ENCODE data around the gene ATF3. TPM values are rescaled to one million over a fixed set of nuclear protein-coding genes. Genes with fewer than 3 reads are reported as not detected.

ATF3 gene
- total RNA-seq, 1 experiment from 2014 or later, result 43.2 TPM

GRCh38 chr1:212574732-212575131, 33.8 kb upstream of the ATF3 start:
- Histone ChIP-seq H4K20me1 (ENCODE audit: insufficient read depth) (no peaks in the 10 kb centered on the region), H3K36me3 (ENCODE audit: control insufficient read depth in 1 of 2, insufficient read depth in 2 of 2, low read length in 2 of 2) (no peaks in the 10 kb centered on the region), H3K27me3 (ENCODE audit: insufficient read depth, low read length) (no peaks in the 10 kb centered on the region), H3K9ac (ENCODE audit: low read length) (no peak overlapping the region), H3K4me2 (ENCODE audit: low read length) (no peak overlapping the region), H2AFZ (ENCODE audit: low read depth, low read length, poor library complexity, severe bottlenecking) (peak overlapping the region; percentile 83), H3K4me3 (replicated peaks in 1 of 2; ENCODE audit: low read depth in 1 of 2, low read length in 2 of 2) (no peak overlapping the region), H3K79me2 (ENCODE audit: insufficient read depth, low read length) (no peaks in the 10 kb centered on the region), H3K9me3 (ENCODE audit: control insufficient read depth in 1 of 2, insufficient read depth in 1 of 2, low read depth in 1 of 2, low read length in 2 of 2) (no peaks in the 10 kb centered on the region), H3K4me1 (ENCODE audit: control insufficient read depth in 1 of 2, insufficient read depth in 2 of 2, low read length in 2 of 2) (peaks cover 4 to 6% of the 10 kb centered on the region in 2 experiments; a peak in 3 of 4 replicates), H3K9me2 (ENCODE audit: insufficient read depth) (no peaks in the 10 kb centered on the region), H3K27ac (ENCODE audit: low read depth, low read length) (no peak overlapping the region)
- DNase-seq (ENCODE audit: low read depth, low spot score) (no peak), ATAC-seq (no peak)
- intact Hi-C loops (cut with micrococcal nuclease), result no loop called here
- ChIA-PET CTCF (no interaction called here), POLR2A (interaction anchor here (1.0 kb wide), 1 partner anchor 9 kb away, joined by 3 read pairs; no protein-coding TSS in a partner anchor), RAD21 (ENCODE audit: low non-redundant PET in 1 of 2, low total read pairs in 2 of 2, uncharacterized antibody in 2 of 2, unreplicated experiment in 2 of 2) (no interaction called here)
- BruUV-seq (replicated peaks), result no TSS peak
- no peak for TF ChIP-seq ZFX (IDR thresholded peaks at IDR 0.05)
- TF ChIP-seq EGR1 (IDR thresholded peaks at IDR 0.05; ENCODE audit: low read depth), result no peak
- TF ChIP-seq POLR2A (IDR thresholded peaks at IDR 0.05; ENCODE audit: borderline replicate concordance, extremely low read depth, insufficient read depth, insufficient read length), result no peak
- TF ChIP-seq ELF1 (IDR thresholded peaks at IDR 0.05; ENCODE audit: borderline replicate concordance, low read depth), result no peak
- TF ChIP-seq, protein P1, sequence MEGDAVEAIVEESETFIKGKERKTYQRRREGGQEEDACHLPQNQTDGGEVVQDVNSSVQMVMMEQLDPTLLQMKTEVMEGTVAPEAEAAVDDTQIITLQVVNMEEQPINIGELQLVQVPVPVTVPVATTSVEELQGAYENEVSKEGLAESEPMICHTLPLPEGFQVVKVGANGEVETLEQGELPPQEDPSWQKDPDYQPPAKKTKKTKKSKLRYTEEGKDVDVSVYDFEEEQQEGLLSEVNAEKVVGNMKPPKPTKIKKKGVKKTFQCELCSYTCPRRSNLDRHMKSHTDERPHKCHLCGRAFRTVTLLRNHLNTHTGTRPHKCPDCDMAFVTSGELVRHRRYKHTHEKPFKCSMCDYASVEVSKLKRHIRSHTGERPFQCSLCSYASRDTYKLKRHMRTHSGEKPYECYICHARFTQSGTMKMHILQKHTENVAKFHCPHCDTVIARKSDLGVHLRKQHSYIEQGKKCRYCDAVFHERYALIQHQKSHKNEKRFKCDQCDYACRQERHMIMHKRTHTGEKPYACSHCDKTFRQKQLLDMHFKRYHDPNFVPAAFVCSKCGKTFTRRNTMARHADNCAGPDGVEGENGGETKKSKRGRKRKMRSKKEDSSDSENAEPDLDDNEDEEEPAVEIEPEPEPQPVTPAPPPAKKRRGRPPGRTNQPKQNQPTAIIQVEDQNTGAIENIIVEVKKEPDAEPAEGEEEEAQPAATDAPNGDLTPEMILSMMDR (IDR thresholded peaks at IDR 0.05 in 2 of 3, conservative IDR thresholded peaks at IDR 0.05 in 1 of 3; ENCODE audit: borderline replicate concordance in 1 of 3, insufficient read depth in 1 of 3, low read depth in 2 of 3, low read length in 2 of 3), result no peak
- TF ChIP-seq CEBPB (IDR thresholded peaks at IDR 0.05; ENCODE audit: low read depth), result no peak
- TF ChIP-seq EZH2phosphoT487 (IDR thresholded peaks at IDR 0.05; ENCODE audit: borderline replicate concordance), result no peak
- no peak for TF ChIP-seq REST (IDR thresholded peaks at IDR 0.05; ENCODE audit: low read depth)
- no peak for TF ChIP-seq POLR2AphosphoS5 (IDR thresholded peaks at IDR 0.05; ENCODE audit: low read depth, low read length)
- TF ChIP-seq FOSL1 (IDR thresholded peaks at IDR 0.05; ENCODE audit: low read depth), result no peak
- no peak for TF ChIP-seq ZNF274 (IDR thresholded peaks at IDR 0.05; ENCODE audit: low read depth, low read length)
- TF ChIP-seq, protein P2, sequence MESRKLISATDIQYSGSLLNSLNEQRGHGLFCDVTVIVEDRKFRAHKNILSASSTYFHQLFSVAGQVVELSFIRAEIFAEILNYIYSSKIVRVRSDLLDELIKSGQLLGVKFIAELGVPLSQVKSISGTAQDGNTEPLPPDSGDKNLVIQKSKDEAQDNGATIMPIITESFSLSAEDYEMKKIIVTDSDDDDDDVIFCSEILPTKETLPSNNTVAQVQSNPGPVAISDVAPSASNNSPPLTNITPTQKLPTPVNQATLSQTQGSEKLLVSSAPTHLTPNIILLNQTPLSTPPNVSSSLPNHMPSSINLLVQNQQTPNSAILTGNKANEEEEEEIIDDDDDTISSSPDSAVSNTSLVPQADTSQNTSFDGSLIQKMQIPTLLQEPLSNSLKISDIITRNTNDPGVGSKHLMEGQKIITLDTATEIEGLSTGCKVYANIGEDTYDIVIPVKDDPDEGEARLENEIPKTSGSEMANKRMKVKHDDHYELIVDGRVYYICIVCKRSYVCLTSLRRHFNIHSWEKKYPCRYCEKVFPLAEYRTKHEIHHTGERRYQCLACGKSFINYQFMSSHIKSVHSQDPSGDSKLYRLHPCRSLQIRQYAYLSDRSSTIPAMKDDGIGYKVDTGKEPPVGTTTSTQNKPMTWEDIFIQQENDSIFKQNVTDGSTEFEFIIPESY (IDR thresholded peaks at IDR 0.05; ENCODE audit: extremely low read depth, insufficient replicate concordance, low read length), result no peak
